Mesenchymal stem cell (in vitro differentiated cells and primary cell): ENCODE measurements around the gene VSTM1.

ENCODE experiments used
- DNase-seq: peaks from one replicate; pipeline ENCODE4 v3.0.0-alpha.2; 2013
- H2AFZ ChIP-seq: one replicate; pipeline ENCODE4 v1.6.1; 2013; ENCODE audit warnings: low read depth, mild to moderate bottlenecking, control low read depth, inconsistent platforms, low read length, moderate library complexity
- H2AK5ac ChIP-seq: 2 replicates; pipeline ENCODE4 v1.6.1; 2013; ENCODE audit warnings: low read length, moderate library complexity, mild to moderate bottlenecking, inconsistent platforms; ENCODE audit not compliant: severe bottlenecking
- H2BK120ac ChIP-seq: one replicate; pipeline ENCODE4 v1.6.1; 2013; ENCODE audit warnings: low read depth, mild to moderate bottlenecking, inconsistent platforms, low read length, moderate library complexity
- H2BK12ac ChIP-seq, 2 experiments: one replicate each; pipeline ENCODE4 v1.6.1; 2013; ENCODE audit warnings: inconsistent platforms in 2 of 2, low read length in 2 of 2, mild to moderate bottlenecking in 2 of 2, moderate library complexity in 2 of 2, control low read depth in 1 of 2
- H2BK15ac ChIP-seq: one replicate; pipeline ENCODE4 v1.6.1; 2013; ENCODE audit warnings: mild to moderate bottlenecking, low read depth, inconsistent platforms; ENCODE audit not compliant: poor library complexity, severe bottlenecking
- H2BK5ac ChIP-seq: 2 replicates; pipeline ENCODE4 v1.6.1; 2013; ENCODE audit warnings: low read depth, mild to moderate bottlenecking, low read length, control low read depth, inconsistent platforms; ENCODE audit not compliant: poor library complexity, severe bottlenecking
- H3K14ac ChIP-seq, 2 experiments: one replicate each; pipeline ENCODE4 v1.6.1; 2013; ENCODE audit warnings: inconsistent platforms in 2 of 2, low read length in 2 of 2, control low read depth in 1 of 2, mild to moderate bottlenecking in 1 of 2, moderate library complexity in 1 of 2
- H3K18ac ChIP-seq, 2 experiments: one replicate each; pipeline ENCODE4 v1.6.1; 2013; ENCODE audit warnings: inconsistent platforms in 2 of 2, low read length in 2 of 2, control low read depth in 1 of 2, low read depth in 1 of 2, mild to moderate bottlenecking in 1 of 2
- H3K23ac ChIP-seq, 2 experiments: one replicate each; pipeline ENCODE4 v1.6.1; 2013; ENCODE audit warnings: inconsistent platforms in 2 of 2, low read length in 2 of 2, mild to moderate bottlenecking in 2 of 2, moderate library complexity in 2 of 2, control low read depth in 1 of 2
- H3K27ac ChIP-seq: 2 replicates; pipeline ENCODE4 v1.5.1; 2013; ENCODE audit warnings: mild to moderate bottlenecking, moderate library complexity, low read length, control low read depth, inconsistent platforms; ENCODE audit not compliant: poor library complexity, severe bottlenecking
- H3K27me3 ChIP-seq, 2 experiments: 2 replicates each; pipeline versions ENCODE4 v1.6.1 to v1.7.0; 2013; ENCODE audit warnings: low read length in 2 of 2, mild to moderate bottlenecking in 2 of 2, moderate library complexity in 2 of 2, control low read depth in 1 of 2, inconsistent platforms in 1 of 2; ENCODE audit not compliant: control insufficient read depth in 1 of 2, insufficient read depth in 1 of 2
- H3K36me3 ChIP-seq, 2 experiments: 2 replicates each; pipeline versions ENCODE4 v1.6.1 to v1.7.0; 2013; ENCODE audit warnings: low read length in 2 of 2, control low read depth in 1 of 2, inconsistent platforms in 1 of 2, low read depth in 1 of 2, mild to moderate bottlenecking in 1 of 2; ENCODE audit not compliant: insufficient read depth in 2 of 2, control insufficient read depth in 1 of 2
- H3K4ac ChIP-seq, 2 experiments: one replicate each; pipeline ENCODE4 v1.6.1; 2013; ENCODE audit warnings: inconsistent platforms in 2 of 2, low read length in 2 of 2, mild to moderate bottlenecking in 2 of 2, moderate library complexity in 2 of 2, control low read depth in 1 of 2, low read depth in 1 of 2
- H3K4me1 ChIP-seq: 2 replicates; pipeline ENCODE4 v1.6.1; 2013; ENCODE audit warnings: low read depth, low read length, control low read depth; ENCODE audit not compliant: control insufficient read depth, insufficient read depth
- H3K4me2 ChIP-seq: 2 replicates; pipeline ENCODE4 v1.6.1; 2013; ENCODE audit warnings: low read length, mild to moderate bottlenecking, inconsistent platforms; ENCODE audit not compliant: poor library complexity, severe bottlenecking
- H3K4me3 ChIP-seq, 2 experiments: 2 replicates each; pipeline versions ENCODE4 v1.5.1 to v1.7.0; 2013; ENCODE audit warnings: low read length in 2 of 2, mild to moderate bottlenecking in 2 of 2, control low read depth in 1 of 2, low read depth in 1 of 2; ENCODE audit not compliant: insufficient read depth in 1 of 2
- H3K79me1 ChIP-seq: replicated peaks from 2 replicates; pipeline ENCODE4 v1.6.1; 2013; ENCODE audit warnings: mild to moderate bottlenecking, control low read depth, low read length, inconsistent platforms; ENCODE audit not compliant: poor library complexity, severe bottlenecking
- H3K9ac ChIP-seq: 2 replicates; pipeline ENCODE4 v1.7.0; 2013; ENCODE audit warnings: mild to moderate bottlenecking, low read length, moderate library complexity
- H3K9me3 ChIP-seq: 2 replicates; pipeline ENCODE4 v1.7.0; 2013; ENCODE audit warnings: mild to moderate bottlenecking, low read length; ENCODE audit not compliant: control insufficient read depth
- H4K8ac ChIP-seq: one replicate; pipeline ENCODE4 v1.6.1; 2013; ENCODE audit warnings: inconsistent platforms, mild to moderate bottlenecking, low read length, moderate library complexity
- H4K91ac ChIP-seq: one replicate; pipeline ENCODE4 v1.6.1; 2013; ENCODE audit warnings: mild to moderate bottlenecking, low read length, inconsistent platforms
- WGBS: methylation state at CpG from one replicate; pipeline ENCODE4 v1.1.7; 2013; ENCODE audit warnings: mixed read lengths; 5-methylcytosine and 5-hydroxymethylcytosine counted together

The VSTM1 gene

GRCh38 chr19:54035215-54036178, 28.2 kb downstream of the VSTM1 start:
- Histone ChIP-seq H3K18ac (no peak overlapping the region), H3K36me3 (no peaks in the 10 kb centered on the region), H3K4me2 (no peak overlapping the region), H2BK12ac (no peak overlapping the region), H4K8ac (no peak overlapping the region), H3K9me3 (no peaks in the 10 kb centered on the region), H2AFZ (no peak overlapping the region), H3K4me3 (no peak overlapping the region), H3K4me1 (no peaks in the 10 kb centered on the region), H3K79me1 (no peaks in the 10 kb centered on the region), H3K4ac (no peak overlapping the region), H2BK5ac (no peak overlapping the region), H2AK5ac (no peak overlapping the region), H3K23ac (no peak overlapping the region), H2BK15ac (no peak overlapping the region), H3K27ac (no peak overlapping the region), H4K91ac (no peak overlapping the region), H3K14ac (no peak overlapping the region), H2BK120ac (no peak overlapping the region), H3K27me3 (no peaks in the 10 kb centered on the region), H3K9ac (peak overlapping the region; percentile 73)
- WGBS, result 39% methylated on average over 3 of the region's 4 CpGs
- DNase-seq, result peak; percentile 63

GRCh38 chr19:54030895-54031586, 32.7 kb downstream of the VSTM1 start:
- H2BK15ac ChIP-seq, result no peak overlapping the region
- H4K8ac ChIP-seq, result no peak overlapping the region
- no peak overlapping the region for H3K23ac ChIP-seq
- H4K91ac ChIP-seq, result no peak overlapping the region
- no peak overlapping the region for H2BK120ac ChIP-seq
- peak overlapping the region; percentile 77 for H3K9ac ChIP-seq
- H3K9me3 ChIP-seq, result no peaks in the 10 kb centered on the region
- H2BK12ac ChIP-seq, result no peak overlapping the region
- H2AFZ ChIP-seq, result no peak overlapping the region
- no peak overlapping the region for H3K4me2 ChIP-seq
- 62% methylated on average over 12 of the region's 13 CpGs for WGBS
- H3K27ac ChIP-seq, result no peak overlapping the region
- no peak overlapping the region for H3K14ac ChIP-seq
- H3K18ac ChIP-seq, result no peak overlapping the region
- peak overlapping the region in 1 of 2 experiments; percentile 75 for H3K4me3 ChIP-seq
- no peaks in the 10 kb centered on the region for H3K36me3 ChIP-seq
- no peak for DNase-seq
- H3K4me1 ChIP-seq, result no peaks in the 10 kb centered on the region
- no peaks in the 10 kb centered on the region for H3K79me1 ChIP-seq
- H3K27me3 ChIP-seq, result no peaks in the 10 kb centered on the region
- no peak overlapping the region for H3K4ac ChIP-seq
- no peak overlapping the region for H2AK5ac ChIP-seq
- no peak overlapping the region for H2BK5ac ChIP-seq

- H2AFZ ChIP-seq, result no peak overlapping the region
- no peak overlapping the region for H2BK120ac ChIP-seq
- H3K4me2 ChIP-seq, result no peak overlapping the region
- no peak overlapping the region for H3K18ac ChIP-seq
- no peak overlapping the region for H3K14ac ChIP-seq
- no peaks in the 10 kb centered on the region for H3K79me1 ChIP-seq
- no peak overlapping the region for H3K4ac ChIP-seq
- H3K4me3 ChIP-seq, result no peak overlapping the region
- no peak overlapping the region for H4K91ac ChIP-seq
- H3K36me3 ChIP-seq, result no peaks in the 10 kb centered on the region
- no peak overlapping the region for H2AK5ac ChIP-seq
- H2BK15ac ChIP-seq, result no peak overlapping the region
- peak; percentile 55 for DNase-seq
- no peak overlapping the region for H3K9ac ChIP-seq
- no peak overlapping the region for H4K8ac ChIP-seq
- no peak overlapping the region for H2BK5ac ChIP-seq
- WGBS, result 36% methylated on average over 9 of the region's 9 CpGs
- no peak overlapping the region for H2BK12ac ChIP-seq
- no peaks in the 10 kb centered on the region for H3K4me1 ChIP-seq
- H3K27me3 ChIP-seq, result no peaks in the 10 kb centered on the region
- no peak overlapping the region for H3K23ac ChIP-seq
- no peak overlapping the region for H3K27ac ChIP-seq
- H3K9me3 ChIP-seq, result no peaks in the 10 kb centered on the region
Observed at GRCh38 chr19:54029930-54030490, 33.7 kb downstream of the VSTM1 start.

GRCh38 chr19:54029301-54029700, 34.4 kb downstream of the VSTM1 start:
- no peak overlapping the region for H2BK5ac ChIP-seq
- no peak overlapping the region for H2BK120ac ChIP-seq
- H3K9me3 ChIP-seq, result no peaks in the 10 kb centered on the region
- H3K79me1 ChIP-seq, result no peaks in the 10 kb centered on the region
- H4K91ac ChIP-seq, result no peak overlapping the region
- DNase-seq, result no peak
- H3K27ac ChIP-seq, result no peak overlapping the region
- WGBS, result 95% methylated on average over 2 of the region's 3 CpGs
- H3K18ac ChIP-seq, result no peak overlapping the region
- H3K23ac ChIP-seq, result no peak overlapping the region
- no peak overlapping the region for H3K4ac ChIP-seq
- H3K4me3 ChIP-seq, result no peak overlapping the region
- no peak overlapping the region for H2AFZ ChIP-seq
- no peak overlapping the region for H4K8ac ChIP-seq
- H3K9ac ChIP-seq, result no peak overlapping the region
- H3K4me2 ChIP-seq, result no peak overlapping the region
- no peaks in the 10 kb centered on the region for H3K27me3 ChIP-seq
- H2BK15ac ChIP-seq, result no peak overlapping the region
- H2BK12ac ChIP-seq, result no peak overlapping the region
- no peaks in the 10 kb centered on the region for H3K36me3 ChIP-seq
- no peak overlapping the region for H3K14ac ChIP-seq
- no peaks in the 10 kb centered on the region for H3K4me1 ChIP-seq
- no peak overlapping the region for H2AK5ac ChIP-seq
